HCT116 (cell line): ENCODE data around the gene WNT11.

Experiments used
- CTCF ChIP-seq, 3 experiments: fragments of 200-600 bp in 1 of 3; sonication (generic) in 1 of 3; IDR thresholded peaks in 2 of 3; conservative IDR thresholded peaks in 1 of 3; 2 replicates each; pipeline ENCODE4 v1.5.1; 2012 to 2017; ENCODE audit warnings: low read depth in 2 of 3, low read length in 2 of 3, antibody characterized with exemption in 1 of 3, borderline replicate concordance in 1 of 3, control low read depth in 1 of 3, mild to moderate bottlenecking in 1 of 3, mixed read lengths in 1 of 3, mixed run types in 1 of 3, moderate library complexity in 1 of 3; ENCODE audit not compliant: insufficient read depth in 1 of 3
- EZH2 ChIP-seq: fragments of 200-600 bp; sonication (generic); IDR thresholded peaks from 2 replicates; pipeline ENCODE4 v1.6.1; 2017; ENCODE audit warnings: antibody characterized with exemption, mixed run types
- POLR2A ChIP-seq: IDR thresholded peaks from 2 replicates; pipeline ENCODE4 v1.7.0; 2011; ENCODE audit warnings: borderline replicate concordance; ENCODE audit not compliant: insufficient read depth, insufficient read length; ENCODE audit errors: extremely low read depth
- REST ChIP-seq: IDR thresholded peaks from 2 replicates; pipeline ENCODE4 v1.6.1; 2012; ENCODE audit warnings: low read depth

GRCh38 chr11:76233196-76233921, 27.1 kb upstream of the WNT11 start:
- TF ChIP-seq CTCF (IDR thresholded peaks at IDR 0.05 in 2 of 3, conservative IDR thresholded peaks at IDR 0.05 in 1 of 3; ENCODE audit: borderline replicate concordance in 1 of 3, insufficient read depth in 1 of 3, low read depth in 2 of 3, low read length in 2 of 3) (no peak), POLR2A (no peak), EZH2 (no peak), REST (no peak)
